ENCODE results near the gene PTPRT. TPM values are rescaled to one million over a fixed set of nuclear protein-coding genes. Genes with fewer than 3 reads are reported as not detected.

Gene PTPRT
- total RNA-seq, 2 experiments from 2014 or later: not detected

- no peak for DNase-seq
- Mint-ChIP-seq H3K27ac (no peak overlapping the region), H3K27me3 (ENCODE audit: low read depth) (peaks cover 2% of the 10 kb centered on the region), H3K36me3 (ENCODE audit: low read depth) (no peaks in the 10 kb centered on the region), H3K4me3 (no peak overlapping the region), H3K9me3 (no peaks in the 10 kb centered on the region), H3K4me1 (ENCODE audit: low read depth) (no peaks in the 10 kb centered on the region)
- intact Hi-C loops (cut with micrococcal nuclease): no loop called here
- CTCF ChIA-PET: no interaction called here
These were observed 747.8 kb downstream of the PTPRT start for GRCh38 chr20:42441864-42442331.

- intact Hi-C loops (cut with micrococcal nuclease): no loop called here
- Mint-ChIP-seq H3K27me3 (ENCODE audit: low read depth) (peaks cover 2% of the 10 kb centered on the region), H3K36me3 (ENCODE audit: low read depth) (no peaks in the 10 kb centered on the region), H3K4me1 (ENCODE audit: low read depth) (no peaks in the 10 kb centered on the region), H3K9me3 (no peaks in the 10 kb centered on the region), H3K4me3 (no peak overlapping the region), H3K27ac (no peak overlapping the region)
- CTCF ChIA-PET: no interaction called here
- DNase-seq: no peak
These were observed 748.4 kb downstream of the PTPRT start for GRCh38 chr20:42441196-42441863.

GRCh38 chr20:42435230-42435629 lies 754.5 kb downstream of the PTPRT start:
- intact Hi-C loops (cut with micrococcal nuclease): no loop called here
- H3K4me3 Mint-ChIP-seq: no peak overlapping the region
- CTCF ChIA-PET: interaction anchor here (0.7 kb wide), 1 partner anchor 48 kb away, joined by 3 read pairs; no protein-coding TSS in a partner anchor
- no peaks in the 10 kb centered on the region for H3K4me1 Mint-ChIP-seq (ENCODE audit: low read depth)
- no peaks in the 10 kb centered on the region for H3K27me3 Mint-ChIP-seq (ENCODE audit: low read depth)
- H3K36me3 Mint-ChIP-seq (ENCODE audit: low read depth): no peaks in the 10 kb centered on the region
- H3K27ac Mint-ChIP-seq: no peak overlapping the region
- H3K9me3 Mint-ChIP-seq: no peaks in the 10 kb centered on the region
- DNase-seq: no peak

- Mint-ChIP-seq H3K9me3 (peaks cover 2% of the 10 kb centered on the region), H3K27ac (no peak overlapping the region), H3K4me3 (no peak overlapping the region), H3K4me1 (ENCODE audit: low read depth) (no peaks in the 10 kb centered on the region), H3K36me3 (ENCODE audit: low read depth) (no peaks in the 10 kb centered on the region), H3K27me3 (ENCODE audit: low read depth) (no peaks in the 10 kb centered on the region)
- CTCF ChIA-PET: interaction anchor here (0.6 kb wide), 1 partner anchor 22 kb away, joined by 3 read pairs; no protein-coding TSS in a partner anchor
- DNase-seq: no peak
- intact Hi-C loops (cut with micrococcal nuclease): no loop called here
These were observed 757.0 kb downstream of the PTPRT start for GRCh38 chr20:42432496-42433334.

GRCh38 chr20:42430598-42430997 lies 759.1 kb downstream of the PTPRT start:
- Mint-ChIP-seq H3K27me3 (ENCODE audit: low read depth) (no peaks in the 10 kb centered on the region), H3K9me3 (peaks cover 4% of the 10 kb centered on the region), H3K36me3 (ENCODE audit: low read depth) (no peaks in the 10 kb centered on the region), H3K4me1 (ENCODE audit: low read depth) (no peaks in the 10 kb centered on the region), H3K4me3 (no peak overlapping the region), H3K27ac (no peak overlapping the region)
- CTCF ChIA-PET: no interaction called here
- DNase-seq: no peak
- intact Hi-C loops (cut with micrococcal nuclease): no loop called here

- Mint-ChIP-seq H3K27me3 (ENCODE audit: low read depth) (no peaks in the 10 kb centered on the region), H3K9me3 (peaks cover 4% of the 10 kb centered on the region), H3K4me1 (ENCODE audit: low read depth) (no peaks in the 10 kb centered on the region), H3K27ac (no peak overlapping the region), H3K36me3 (ENCODE audit: low read depth) (no peaks in the 10 kb centered on the region), H3K4me3 (no peak overlapping the region)
- CTCF ChIA-PET: no interaction called here
- intact Hi-C loops (cut with micrococcal nuclease): no loop called here
- DNase-seq: no peak
These were observed 759.8 kb downstream of the PTPRT start for GRCh38 chr20:42429761-42430458.

GRCh38 chr20:42419814-42420532 lies 769.7 kb downstream of the PTPRT start:
- Mint-ChIP-seq H3K4me1 (ENCODE audit: low read depth) (no peaks in the 10 kb centered on the region), H3K27me3 (ENCODE audit: low read depth) (no peaks in the 10 kb centered on the region), H3K36me3 (ENCODE audit: low read depth) (no peaks in the 10 kb centered on the region), H3K4me3 (no peak overlapping the region), H3K9me3 (peaks cover 2% of the 10 kb centered on the region), H3K27ac (no peak overlapping the region)
- DNase-seq: no peak
- intact Hi-C loops (cut with micrococcal nuclease): no loop called here
- CTCF ChIA-PET: no interaction called here

GRCh38 chr20:42406826-42407225 lies 782.9 kb downstream of the PTPRT start:
- no peaks in the 10 kb centered on the region for H3K36me3 Mint-ChIP-seq (ENCODE audit: low read depth)
- H3K27ac Mint-ChIP-seq: no peak overlapping the region
- no peaks in the 10 kb centered on the region for H3K4me1 Mint-ChIP-seq (ENCODE audit: low read depth)
- H3K9me3 Mint-ChIP-seq: peaks cover 5% of the 10 kb centered on the region
- no peak overlapping the region for H3K4me3 Mint-ChIP-seq
- CTCF ChIA-PET: no interaction called here
- no peaks in the 10 kb centered on the region for H3K27me3 Mint-ChIP-seq (ENCODE audit: low read depth)
- DNase-seq: no peak
- intact Hi-C loops (cut with micrococcal nuclease): no loop called here

- Mint-ChIP-seq H3K36me3 (ENCODE audit: low read depth) (no peaks in the 10 kb centered on the region), H3K27me3 (ENCODE audit: low read depth) (no peaks in the 10 kb centered on the region)
These were observed 787.3 kb downstream of the PTPRT start for GRCh38 chr20:42402455-42402854.

GRCh38 chr20:42401613-42402012 lies 788.1 kb downstream of the PTPRT start:
- Mint-ChIP-seq H3K4me3 (no peak overlapping the region), H3K27ac (no peak overlapping the region), H3K27me3 (ENCODE audit: low read depth) (no peaks in the 10 kb centered on the region), H3K4me1 (ENCODE audit: low read depth) (no peaks in the 10 kb centered on the region), H3K9me3 (peaks cover 2% of the 10 kb centered on the region), H3K36me3 (ENCODE audit: low read depth) (no peaks in the 10 kb centered on the region)
- CTCF ChIA-PET: no interaction called here
- DNase-seq: no peak
- intact Hi-C loops (cut with micrococcal nuclease): no loop called here

More at GRCh38 chr20:42402455-42402854, 787.3 kb downstream of the PTPRT start:
- CTCF ChIA-PET: no interaction called here
- H3K9me3 Mint-ChIP-seq: peaks cover 2% of the 10 kb centered on the region
- H3K4me1 Mint-ChIP-seq (ENCODE audit: low read depth): no peaks in the 10 kb centered on the region
- no peak for DNase-seq
- intact Hi-C loops (cut with micrococcal nuclease): no loop called here
- H3K4me3 Mint-ChIP-seq: no peak overlapping the region
- no peak overlapping the region for H3K27ac Mint-ChIP-seq

GRCh38 chr20:42399802-42400201 lies 789.9 kb downstream of the PTPRT start:
- Mint-ChIP-seq H3K36me3 (ENCODE audit: low read depth) (no peaks in the 10 kb centered on the region), H3K27me3 (ENCODE audit: low read depth) (no peaks in the 10 kb centered on the region), H3K27ac (no peak overlapping the region), H3K4me1 (ENCODE audit: low read depth) (no peaks in the 10 kb centered on the region), H3K4me3 (no peak overlapping the region), H3K9me3 (peaks cover 2% of the 10 kb centered on the region)
- no peak for DNase-seq
- intact Hi-C loops (cut with micrococcal nuclease): no loop called here
- CTCF ChIA-PET: no interaction called here

GRCh38 chr20:42392442-42392841 lies 797.3 kb downstream of the PTPRT start:
- DNase-seq: no peak
- no peaks in the 10 kb centered on the region for H3K4me1 Mint-ChIP-seq (ENCODE audit: low read depth)
- no peak overlapping the region for H3K4me3 Mint-ChIP-seq
- CTCF ChIA-PET: no interaction called here
- no peak overlapping the region for H3K27ac Mint-ChIP-seq
- no peaks in the 10 kb centered on the region for H3K27me3 Mint-ChIP-seq (ENCODE audit: low read depth)
- H3K9me3 Mint-ChIP-seq: peaks cover 7% of the 10 kb centered on the region
- intact Hi-C loops (cut with micrococcal nuclease): no loop called here
- no peaks in the 10 kb centered on the region for H3K36me3 Mint-ChIP-seq (ENCODE audit: low read depth)
